H9 (cell line): ENCODE data around the gene XXYLT1. TPM values are rescaled to one million over a fixed set of nuclear protein-coding genes. Genes with fewer than 3 reads are reported as not detected.

ENCODE experiments used
- DNase-seq: peaks from one replicate; pipeline ENCODE4 v3.0.0-alpha.2; 2017
- H2AFZ ChIP-seq: one replicate; pipeline ENCODE4 v1.6.1; 2013; ENCODE audit warnings: mild to moderate bottlenecking, low read length, control low read depth, moderate library complexity
- H2AK5ac ChIP-seq: 2 replicates; pipeline ENCODE4 v1.6.1; 2013; ENCODE audit warnings: low read length, control low read depth, mixed read lengths; ENCODE audit not compliant: insufficient read length
- H2BK120ac ChIP-seq: one replicate; pipeline ENCODE4 v1.6.1; 2013; ENCODE audit warnings: low read depth, mild to moderate bottlenecking, low read length, control low read depth, inconsistent platforms; ENCODE audit not compliant: poor library complexity, severe bottlenecking
- H2BK12ac ChIP-seq: 2 replicates; pipeline ENCODE4 v1.6.1; 2013; ENCODE audit warnings: low read length, control low read depth, mixed read lengths, low read depth; ENCODE audit not compliant: insufficient read length
- H2BK15ac ChIP-seq: 2 replicates; pipeline ENCODE4 v1.6.1; 2013; ENCODE audit warnings: low read depth, low read length, control low read depth
- H2BK20ac ChIP-seq: one replicate; pipeline ENCODE4 v1.6.1; 2013; ENCODE audit warnings: low read depth, mild to moderate bottlenecking, low read length, control low read depth, inconsistent platforms; ENCODE audit not compliant: poor library complexity, severe bottlenecking
- H2BK5ac ChIP-seq: 2 replicates; pipeline ENCODE4 v1.6.1; 2013; ENCODE audit warnings: low read length, control low read depth, mixed read lengths; ENCODE audit not compliant: insufficient read length
- H3K14ac ChIP-seq: 2 replicates; pipeline ENCODE4 v1.6.1; 2013; ENCODE audit warnings: low read length, control low read depth; ENCODE audit not compliant: insufficient read depth
- H3K18ac ChIP-seq: 2 replicates; pipeline ENCODE4 v1.6.1; 2013; ENCODE audit warnings: low read depth, mild to moderate bottlenecking, mixed read lengths, low read length, control low read depth; ENCODE audit not compliant: insufficient read length
- H3K23ac ChIP-seq: 2 replicates; pipeline ENCODE4 v1.6.1; 2013; ENCODE audit warnings: low read length, control low read depth, mixed read lengths, low read depth; ENCODE audit not compliant: insufficient read length
- H3K23me2 ChIP-seq: 2 replicates; pipeline ENCODE4 v1.6.1; 2013; ENCODE audit warnings: low read depth, mild to moderate bottlenecking, mixed read lengths, low read length, control low read depth; ENCODE audit not compliant: insufficient read length, poor library complexity, severe bottlenecking
- H3K27ac ChIP-seq: 2 replicates; pipeline ENCODE4 v1.5.1; 2013; ENCODE audit warnings: low read length, control low read depth, mixed read lengths, low read depth; ENCODE audit not compliant: insufficient read length
- H3K27me3 ChIP-seq: 2 replicates; pipeline ENCODE4 v1.6.1; 2013; ENCODE audit warnings: low read length, control low read depth, inconsistent platforms; ENCODE audit not compliant: insufficient read depth
- H3K4ac ChIP-seq: 2 replicates; pipeline ENCODE4 v1.6.1; 2013; ENCODE audit warnings: low read depth, mild to moderate bottlenecking, control low read depth, inconsistent platforms, low read length, moderate library complexity
- H3K4me1 ChIP-seq: 2 replicates; pipeline ENCODE4 v1.6.1; 2013; ENCODE audit warnings: low read length, control low read depth, inconsistent platforms; ENCODE audit not compliant: insufficient read depth
- H3K4me2 ChIP-seq: 2 replicates; pipeline ENCODE4 v1.6.1; 2013; ENCODE audit warnings: low read length, control low read depth, mixed read lengths; ENCODE audit not compliant: insufficient read length, insufficient read depth
- H3K56ac ChIP-seq: 2 replicates; pipeline ENCODE4 v1.6.1; 2013; ENCODE audit warnings: low read depth, mild to moderate bottlenecking, mixed read lengths, low read length, control low read depth; ENCODE audit not compliant: insufficient read length
- H3K79me1 ChIP-seq: 2 replicates; pipeline ENCODE4 v1.6.1; 2013; ENCODE audit warnings: low read depth, mild to moderate bottlenecking, moderate library complexity, low read length, control low read depth, inconsistent platforms; ENCODE audit not compliant: insufficient read depth, poor library complexity, severe bottlenecking
- H3K79me2 ChIP-seq: 2 replicates; pipeline ENCODE4 v1.6.1; 2013; ENCODE audit warnings: low read length, control low read depth, inconsistent platforms; ENCODE audit not compliant: insufficient read depth
- H3K9ac ChIP-seq: 2 replicates; pipeline ENCODE4 v1.6.1; 2013; ENCODE audit warnings: low read length, control low read depth, mixed read lengths; ENCODE audit not compliant: insufficient read length; ENCODE audit errors: extremely low read depth
- H3K9me3 ChIP-seq: one replicate; pipeline ENCODE4 v1.6.1; 2013; ENCODE audit warnings: low read depth, low read length, inconsistent platforms; ENCODE audit not compliant: control insufficient read depth
- H3T11ph ChIP-seq: one replicate; pipeline ENCODE4 v1.6.1; 2013; ENCODE audit warnings: mild to moderate bottlenecking, low read length, control low read depth, inconsistent platforms
- H4K20me1 ChIP-seq: one replicate; pipeline ENCODE4 v1.6.1; 2013; ENCODE audit not compliant: control insufficient read depth, insufficient read length, insufficient read depth
- H4K5ac ChIP-seq: 2 replicates; pipeline ENCODE4 v1.6.1; 2013; ENCODE audit warnings: low read depth, mild to moderate bottlenecking, mixed read lengths, low read length, control low read depth; ENCODE audit not compliant: insufficient read length
- H4K8ac ChIP-seq: replicated peaks from 2 replicates; pipeline ENCODE4 v1.6.1; 2013; ENCODE audit warnings: low read length, control low read depth, mixed read lengths, low read depth; ENCODE audit not compliant: insufficient read length
- H4K91ac ChIP-seq: 2 replicates; pipeline ENCODE4 v1.6.1; 2013; ENCODE audit warnings: low read depth, mild to moderate bottlenecking, moderate library complexity, mixed read lengths, low read length, control low read depth; ENCODE audit not compliant: insufficient read length
- H3K27ac Mint-ChIP-seq, 3 experiments: 2 replicates in 2 of 3; 3 replicates in 1 of 3; pipeline ENCODE4 v1.8.0; 2020 to 2021; ENCODE audit warnings: mixed read lengths in 3 of 3, mild to moderate bottlenecking in 1 of 3, moderate library complexity in 1 of 3
- H3K27me3 Mint-ChIP-seq: 2 replicates; pipeline ENCODE4 v1.8.0; 2021; ENCODE audit warnings: low read depth, mild to moderate bottlenecking, moderate library complexity, mixed read lengths
- H3K36me3 Mint-ChIP-seq, 3 experiments: 2 replicates in 2 of 3; 3 replicates in 1 of 3; pipeline ENCODE4 v1.8.0; 2020 to 2021; ENCODE audit warnings: low read depth in 3 of 3, mixed read lengths in 3 of 3; ENCODE audit not compliant: insufficient read depth in 1 of 3
- H3K4me1 Mint-ChIP-seq, 2 experiments: 2 replicates each; pipeline ENCODE4 v1.8.0; 2020; ENCODE audit warnings: mixed read lengths in 2 of 2
- H3K4me3 Mint-ChIP-seq, 2 experiments: 2 replicates in 1 of 2; 3 replicates in 1 of 2; pipeline ENCODE4 v1.8.0; 2020 to 2021; ENCODE audit warnings: mild to moderate bottlenecking in 2 of 2, mixed read lengths in 2 of 2, moderate library complexity in 1 of 2
- H3K9me3 Mint-ChIP-seq, 2 experiments: 2 replicates in 1 of 2; 3 replicates in 1 of 2; pipeline ENCODE4 v1.8.0; 2020; ENCODE audit warnings: mild to moderate bottlenecking in 2 of 2, mixed read lengths in 2 of 2, moderate library complexity in 1 of 2
- WGBS: extraction: QIAGEN DNeasy Blood & Tissue Kit; methylation state at CpG from one replicate; pipeline ENCODE4 v1.1.7; 2013; ENCODE audit warnings: missing lambda C conversion rate, low lambda C conversion rate, mixed read lengths; ENCODE audit not compliant: insufficient read length; ENCODE audit errors: extremely low coverage; 5-methylcytosine and 5-hydroxymethylcytosine counted together
- total RNA-seq: library from RNA; stranded (reverse); gene quantifications from 2 replicates; pipeline ENCODE4 v1.2.1, GENCODE V29; 2021
- TF ChIP-seq, protein P1 (sequence below): fragments of 200-600 bp; sonication (generic); conservative IDR thresholded peaks from 3 replicates; pipeline ENCODE4 v1.8.0; 2021; ENCODE audit warnings: antibody characterized with exemption, mild to moderate bottlenecking

Gene XXYLT1
- total RNA-seq, 1 experiment from 2014 or later = 22.7 TPM

DNA sequence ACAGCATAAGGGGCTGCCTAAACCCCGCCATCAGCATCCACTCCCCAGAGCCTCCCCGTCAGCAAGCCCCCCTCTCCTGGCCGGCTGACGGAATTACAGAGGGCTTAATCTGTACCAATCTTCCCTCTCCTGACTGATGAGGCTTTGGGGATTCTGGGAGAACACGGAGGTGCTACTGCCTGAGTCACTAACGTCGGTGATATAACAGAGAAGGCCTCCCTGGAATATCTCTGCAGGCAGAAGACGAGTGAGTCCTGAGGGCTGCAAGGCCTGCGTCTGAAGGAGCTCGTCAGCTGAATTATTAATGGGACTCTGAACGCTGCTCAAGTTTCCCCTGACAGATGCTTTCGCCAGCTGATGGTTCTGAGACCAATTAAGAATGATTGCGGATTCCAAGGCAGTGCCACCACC, 147.7 kb downstream of the XXYLT1 start:
- Histone ChIP-seq H3K4me1 (peaks cover 8% of the 10 kb centered on the region; the same call in 1 of the 2 replicates), H3K9me3 (no peaks in the 10 kb centered on the region), H3T11ph (no peak overlapping the region), H3K9ac (no peak overlapping the region), H2BK5ac (no peak overlapping the region), H2BK12ac (no peak overlapping the region), H3K23me2 (no peaks in the 10 kb centered on the region), H4K8ac (no peak overlapping the region), H3K18ac (no peak overlapping the region), H3K27ac (no peak overlapping the region), H2BK15ac (no peak overlapping the region), H2BK20ac (no peak overlapping the region), H2AFZ (no peak overlapping the region), H3K27me3 (no peaks in the 10 kb centered on the region), H3K79me1 (no peaks in the 10 kb centered on the region), H4K5ac (no peak overlapping the region), H3K4me2 (no peak overlapping the region), H3K79me2 (no peaks in the 10 kb centered on the region), H3K14ac (no peak overlapping the region), H4K20me1 (no peaks in the 10 kb centered on the region), H2AK5ac (no peak overlapping the region), H4K91ac (no peak overlapping the region), H3K4ac (no peak overlapping the region), H3K23ac (no peak overlapping the region), H3K56ac (no peak overlapping the region), H2BK120ac (no peak overlapping the region)
- TF ChIP-seq, protein P1, sequence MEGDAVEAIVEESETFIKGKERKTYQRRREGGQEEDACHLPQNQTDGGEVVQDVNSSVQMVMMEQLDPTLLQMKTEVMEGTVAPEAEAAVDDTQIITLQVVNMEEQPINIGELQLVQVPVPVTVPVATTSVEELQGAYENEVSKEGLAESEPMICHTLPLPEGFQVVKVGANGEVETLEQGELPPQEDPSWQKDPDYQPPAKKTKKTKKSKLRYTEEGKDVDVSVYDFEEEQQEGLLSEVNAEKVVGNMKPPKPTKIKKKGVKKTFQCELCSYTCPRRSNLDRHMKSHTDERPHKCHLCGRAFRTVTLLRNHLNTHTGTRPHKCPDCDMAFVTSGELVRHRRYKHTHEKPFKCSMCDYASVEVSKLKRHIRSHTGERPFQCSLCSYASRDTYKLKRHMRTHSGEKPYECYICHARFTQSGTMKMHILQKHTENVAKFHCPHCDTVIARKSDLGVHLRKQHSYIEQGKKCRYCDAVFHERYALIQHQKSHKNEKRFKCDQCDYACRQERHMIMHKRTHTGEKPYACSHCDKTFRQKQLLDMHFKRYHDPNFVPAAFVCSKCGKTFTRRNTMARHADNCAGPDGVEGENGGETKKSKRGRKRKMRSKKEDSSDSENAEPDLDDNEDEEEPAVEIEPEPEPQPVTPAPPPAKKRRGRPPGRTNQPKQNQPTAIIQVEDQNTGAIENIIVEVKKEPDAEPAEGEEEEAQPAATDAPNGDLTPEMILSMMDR = peak; percentile 64
- H3K4me1 Mint-ChIP-seq = peaks cover 19 to 27% of the 10 kb centered on the region in 2 experiments
- H3K4me3 Mint-ChIP-seq = no peak overlapping the region
- DNase-seq = peak; percentile 53
- no peak overlapping the region for H3K27ac Mint-ChIP-seq
- H3K9me3 Mint-ChIP-seq = no peaks in the 10 kb centered on the region
- H3K27me3 Mint-ChIP-seq = no peaks in the 10 kb centered on the region; the same call in 1 of the 2 replicates
- no CpG with 5 or more reads among the region's 13 CpGs for WGBS
- H3K36me3 Mint-ChIP-seq = no peaks in the 10 kb centered on the region
